Neuron (in vitro differentiated cells): Measurements from ENCODE around the gene GNPTG.

Experiments
- H2AFZ ChIP-seq: one replicate; pipeline ENCODE4 v1.6.1; 2013; ENCODE audit warnings: low read depth, mild to moderate bottlenecking, inconsistent platforms, low read length, moderate library complexity
- H3K27me3 ChIP-seq: one replicate; pipeline ENCODE4 v1.6.1; 2013; ENCODE audit warnings: low read length; ENCODE audit not compliant: insufficient read depth
- H3K36me3 ChIP-seq: one replicate; pipeline ENCODE4 v1.6.1; 2013; ENCODE audit warnings: low read length; ENCODE audit not compliant: insufficient read depth
- H3K4me1 ChIP-seq: one replicate; pipeline ENCODE4 v1.6.1; 2013; ENCODE audit warnings: low read length; ENCODE audit not compliant: insufficient read depth
- H3K4me3 ChIP-seq: 2 replicates; pipeline ENCODE4 v1.5.1; 2013; ENCODE audit warnings: mild to moderate bottlenecking, low read length, moderate library complexity
- H3K9me3 ChIP-seq: one replicate; pipeline ENCODE4 v1.6.1; 2013; ENCODE audit warnings: low read length

The GNPTG gene

DNA sequence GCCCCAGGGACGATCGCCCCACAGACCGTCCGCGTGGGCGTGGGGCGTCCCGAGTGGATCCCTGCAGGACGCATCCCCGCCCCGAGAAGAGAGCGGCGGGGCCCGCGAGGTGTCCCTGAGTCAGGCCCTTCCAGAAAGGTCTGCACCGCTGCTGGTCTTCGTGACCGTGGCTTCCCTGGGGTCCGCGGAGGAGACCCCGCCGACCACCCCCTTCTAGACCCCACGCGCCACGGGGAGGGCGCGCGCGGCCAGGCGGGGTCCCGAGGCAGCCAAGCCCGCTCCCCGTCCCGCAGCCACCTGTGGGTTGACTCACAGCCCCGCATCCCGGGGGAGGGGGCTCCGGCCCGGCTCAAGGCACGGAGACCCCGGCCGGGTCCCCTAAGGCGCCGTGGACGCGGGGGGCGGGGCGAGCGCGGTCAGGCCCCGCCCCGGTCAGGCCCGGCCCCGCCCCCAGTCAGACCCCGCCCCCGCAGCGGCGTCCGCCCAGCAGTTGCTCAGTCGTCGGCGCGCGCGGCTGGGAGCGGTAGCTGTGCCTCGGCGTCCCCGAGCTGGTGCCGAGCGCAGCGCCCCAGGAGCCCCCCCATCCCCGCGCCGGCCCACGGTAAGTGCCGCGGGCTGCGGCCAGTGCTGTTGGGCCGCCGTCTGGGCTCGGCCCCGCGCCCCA is 18.4 kb upstream of the GNPTG start, which contains the start of gene BAIAP3:
TSS of gene BAIAP3 (plus strand) at position 497 of the 664 bp plus-strand sequence. CDS start 4,905 bp downstream, outside the sequence.
- Histone ChIP-seq H3K27me3 (peaks cover 22% of the 10 kb centered on the region), H3K4me3 (peak within 1 kb of the TSS; percentile 46), H3K4me1 (peaks cover 54% of the 10 kb centered on the region), H2AFZ (peak within 1 kb of the TSS; percentile 20), H3K36me3 (no peaks in the 10 kb centered on the region), H3K9me3 (no peaks in the 10 kb centered on the region)

DNA sequence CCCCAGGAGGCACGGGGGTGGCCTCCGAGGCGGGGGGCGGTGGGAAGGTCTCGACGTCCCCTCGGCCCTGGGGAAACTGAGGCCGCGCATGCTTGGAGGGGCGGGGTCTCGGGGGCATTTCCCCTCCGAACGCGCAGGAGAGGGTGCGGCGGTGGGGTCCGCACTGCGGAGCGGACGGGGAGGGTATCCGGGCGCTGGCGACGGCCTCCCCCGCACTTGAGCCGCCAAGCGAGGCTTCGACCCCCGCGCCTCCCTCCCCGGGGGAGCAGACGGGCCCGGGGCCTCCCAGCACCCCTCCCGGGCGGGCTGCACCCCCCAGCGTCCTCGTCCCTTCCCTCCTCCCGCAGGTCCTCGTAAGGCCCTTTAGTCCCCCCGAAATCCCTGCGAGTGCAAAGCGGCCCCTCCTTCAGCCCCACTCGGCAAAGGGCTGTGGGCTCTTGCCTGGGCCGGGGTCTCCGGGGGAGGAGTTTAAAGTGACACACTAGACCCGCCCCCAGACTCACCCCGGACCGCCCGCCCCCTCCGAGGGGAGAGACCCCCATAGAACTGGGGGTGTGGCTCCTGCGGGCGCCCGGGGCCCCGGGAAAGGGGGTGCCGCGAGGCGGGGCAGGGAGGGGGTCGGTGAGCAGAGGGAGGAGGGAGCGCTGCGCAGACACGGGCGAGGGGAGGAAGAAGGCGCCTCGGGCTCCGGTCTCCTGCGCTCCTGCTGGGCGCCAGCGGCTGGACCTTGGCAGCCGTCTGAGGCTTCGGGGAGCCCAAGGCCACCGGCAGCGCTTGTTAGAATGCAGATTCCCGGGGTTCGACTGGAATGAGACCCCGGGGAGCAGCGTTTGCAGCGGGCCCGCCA is 17.7 kb upstream of the GNPTG start:
- Histone ChIP-seq H3K4me1 (peaks cover 54% of the 10 kb centered on the region), H3K9me3 (no peaks in the 10 kb centered on the region), H3K27me3 (peaks cover 22% of the 10 kb centered on the region), H2AFZ (peak overlapping the region; percentile 20), H3K36me3 (no peaks in the 10 kb centered on the region), H3K4me3 (peak overlapping the region; percentile 46)

DNA sequence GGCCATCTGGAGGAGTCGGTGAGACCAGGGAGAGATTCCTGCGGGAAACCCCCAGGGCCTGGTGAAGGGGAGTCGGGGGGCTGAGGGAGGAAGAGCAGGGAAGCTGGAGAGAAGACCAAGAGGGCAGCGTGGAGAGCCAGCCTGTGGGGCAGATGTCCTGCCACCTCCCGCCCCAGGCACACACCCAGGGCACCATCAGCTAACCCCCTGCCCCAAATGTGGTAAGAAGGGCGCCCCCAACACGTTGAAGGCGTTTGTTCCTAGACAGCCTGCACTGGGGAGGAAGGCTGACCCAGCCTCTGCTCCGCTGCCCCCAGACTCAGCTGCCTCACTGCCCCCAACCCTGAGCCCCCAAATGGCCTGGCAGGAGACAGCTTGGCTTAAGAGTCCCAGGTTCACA is 17.0 kb upstream of the GNPTG start:
- peaks cover 54% of the 10 kb centered on the region for H3K4me1 ChIP-seq
- no peak overlapping the region for H2AFZ ChIP-seq
- H3K9me3 ChIP-seq: no peaks in the 10 kb centered on the region
- peaks cover 22% of the 10 kb centered on the region for H3K27me3 ChIP-seq
- no peaks in the 10 kb centered on the region for H3K36me3 ChIP-seq
- peak overlapping the region; percentile 46 for H3K4me3 ChIP-seq

DNA sequence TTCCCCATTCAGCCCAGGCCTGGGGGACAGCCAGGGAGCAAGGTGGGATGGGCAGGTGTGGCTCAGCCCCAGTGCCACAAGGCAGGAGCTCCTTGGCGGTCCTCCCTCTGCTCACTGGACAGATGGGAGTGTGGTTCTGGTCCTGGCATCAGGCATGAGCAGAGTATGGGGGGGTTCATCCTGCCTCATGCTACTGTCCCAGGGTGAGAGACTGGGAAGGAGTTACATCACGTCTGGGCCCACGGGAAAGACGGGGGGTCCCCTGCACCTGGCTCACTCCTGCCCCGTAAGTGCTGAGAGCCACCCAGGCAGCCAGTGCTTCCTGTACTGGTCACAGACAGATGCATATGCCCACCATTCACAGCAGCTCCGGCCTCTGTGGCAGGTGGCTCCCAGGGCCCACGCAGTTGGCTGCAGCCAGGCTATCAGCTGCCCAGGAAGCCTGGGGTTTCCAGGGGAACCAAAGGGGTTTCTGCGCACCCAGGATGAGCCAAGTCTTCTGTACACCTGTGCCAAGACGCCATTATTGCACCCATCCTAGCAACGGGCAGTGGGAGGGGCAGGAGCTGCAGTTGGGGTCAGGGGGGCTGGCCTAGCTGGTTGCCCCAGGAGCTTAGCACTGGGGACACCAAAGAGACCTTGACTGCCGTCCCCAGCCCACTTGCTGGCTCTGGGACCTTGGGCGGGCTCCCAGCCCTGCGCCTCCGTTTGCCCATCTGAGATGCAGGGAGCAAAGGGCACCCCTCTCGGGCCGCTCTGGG is 16.3 kb upstream of the GNPTG start:
- peaks cover 54% of the 10 kb centered on the region for H3K4me1 ChIP-seq
- H3K9me3 ChIP-seq: no peaks in the 10 kb centered on the region
- H3K36me3 ChIP-seq: no peaks in the 10 kb centered on the region
- peaks cover 22% of the 10 kb centered on the region for H3K27me3 ChIP-seq
- H3K4me3 ChIP-seq: peak overlapping the region; percentile 20
- H2AFZ ChIP-seq: no peak overlapping the region

DNA sequence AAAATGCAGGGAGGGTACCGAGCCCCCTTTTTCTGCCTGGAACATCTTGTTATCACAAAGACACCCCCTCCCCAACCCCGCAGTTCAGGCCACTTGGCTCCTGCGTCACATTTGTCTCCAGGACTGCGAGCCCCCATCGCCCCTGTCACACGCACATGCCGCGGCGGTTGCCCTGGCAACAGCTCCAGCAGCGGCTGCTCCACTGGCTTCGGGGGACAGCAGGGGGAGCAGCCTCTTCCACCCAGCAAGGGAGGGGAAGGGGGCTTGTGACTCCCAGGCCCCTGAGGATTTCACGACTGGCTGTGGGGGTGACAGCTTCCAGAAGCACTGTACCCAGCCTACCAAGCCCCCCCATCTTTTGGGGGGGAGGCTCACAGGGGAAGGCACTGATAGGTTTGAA is 15.7 kb upstream of the GNPTG start:
- Histone ChIP-seq H2AFZ (no peak overlapping the region), H3K36me3 (peaks cover under 1% of the 10 kb centered on the region), H3K9me3 (no peaks in the 10 kb centered on the region), H3K27me3 (peaks cover 22% of the 10 kb centered on the region), H3K4me3 (peak overlapping the region; percentile 20), H3K4me1 (peaks cover 54% of the 10 kb centered on the region)

DNA sequence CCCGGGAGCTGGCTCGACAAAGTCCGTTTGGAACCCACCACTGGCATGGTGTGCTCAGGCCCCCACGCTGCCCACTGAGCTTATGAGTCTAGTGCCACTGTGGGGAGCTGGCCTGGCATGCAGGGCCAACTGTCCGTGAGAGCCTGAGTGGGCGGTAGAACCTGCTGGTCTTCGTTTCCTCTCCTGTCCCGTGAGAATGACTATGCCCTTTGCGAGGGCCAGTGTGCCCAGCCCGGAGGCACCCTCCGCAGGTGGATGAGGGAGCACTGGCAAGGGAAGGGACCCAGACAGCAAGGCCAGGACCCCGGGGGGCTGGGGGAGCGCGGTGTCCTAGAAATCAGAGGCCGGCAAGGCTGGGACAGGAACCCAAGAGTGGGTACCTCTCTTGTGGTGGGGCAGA is 15.1 kb upstream of the GNPTG start:
- Histone ChIP-seq H3K9me3 (no peaks in the 10 kb centered on the region), H3K4me1 (peaks cover 50% of the 10 kb centered on the region), H3K4me3 (no peak overlapping the region), H3K36me3 (peaks cover 6% of the 10 kb centered on the region), H3K27me3 (peaks cover 17% of the 10 kb centered on the region), H2AFZ (no peak overlapping the region)

DNA sequence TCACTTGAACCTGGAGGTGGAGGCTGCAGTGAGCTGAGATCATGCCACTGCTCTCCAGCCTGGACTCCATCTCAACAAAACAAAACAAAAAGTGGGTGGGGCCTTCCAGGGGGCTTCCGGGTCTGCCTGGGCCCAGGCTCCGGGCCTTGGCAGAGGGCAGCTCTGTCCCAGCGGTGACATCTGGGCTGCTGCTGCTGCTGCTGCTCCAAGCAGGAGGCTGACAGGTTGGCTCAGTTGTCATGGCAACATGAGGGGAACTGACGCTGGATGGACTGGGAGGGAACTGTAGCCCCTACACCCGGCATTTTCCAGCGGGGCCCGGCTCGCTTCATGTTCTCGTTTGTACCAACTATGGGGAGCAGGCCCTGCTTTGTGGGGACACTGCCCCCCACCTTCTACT is 14.2 kb upstream of the GNPTG start:
- Histone ChIP-seq H3K36me3 (peaks cover 11% of the 10 kb centered on the region), H3K27me3 (peaks cover 8% of the 10 kb centered on the region), H3K4me3 (no peak overlapping the region), H3K4me1 (peaks cover 42% of the 10 kb centered on the region), H2AFZ (no peak overlapping the region), H3K9me3 (no peaks in the 10 kb centered on the region)

DNA sequence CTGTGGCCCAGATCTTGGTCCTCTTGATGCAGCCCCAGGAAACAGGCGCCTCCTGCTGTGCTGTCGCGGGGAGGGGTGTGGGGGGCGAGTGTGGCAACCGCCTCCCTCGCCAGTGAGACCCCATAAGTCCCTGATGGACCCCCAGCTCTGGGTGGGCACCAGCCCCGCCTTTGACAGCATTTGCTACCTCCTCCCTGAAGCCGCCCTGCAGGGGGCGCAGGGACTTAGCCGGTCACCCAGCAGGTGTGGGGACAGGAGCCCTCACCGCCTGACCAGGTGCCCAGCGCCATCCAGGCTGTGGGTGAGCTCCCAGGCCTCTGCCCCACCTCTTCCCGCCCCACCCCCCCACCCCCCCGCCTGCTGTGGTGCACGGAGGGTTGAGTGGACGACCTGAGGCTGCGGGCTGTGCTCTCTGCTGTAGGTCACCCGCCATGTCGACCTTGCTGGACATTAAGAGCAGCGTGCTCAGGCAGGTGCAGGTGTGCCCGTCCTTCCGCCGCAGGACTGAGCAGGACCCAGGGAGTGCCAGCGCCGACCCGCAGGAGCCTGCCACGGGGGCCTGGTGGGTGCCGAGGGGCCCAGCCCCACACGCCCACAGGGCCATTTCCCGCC is 13.5 kb upstream of the GNPTG start:
- Histone ChIP-seq H2AFZ (no peak overlapping the region), H3K36me3 (peaks cover 11% of the 10 kb centered on the region), H3K4me3 (no peak overlapping the region), H3K27me3 (peaks cover under 1% of the 10 kb centered on the region), H3K4me1 (peaks cover 42% of the 10 kb centered on the region), H3K9me3 (no peaks in the 10 kb centered on the region)

DNA sequence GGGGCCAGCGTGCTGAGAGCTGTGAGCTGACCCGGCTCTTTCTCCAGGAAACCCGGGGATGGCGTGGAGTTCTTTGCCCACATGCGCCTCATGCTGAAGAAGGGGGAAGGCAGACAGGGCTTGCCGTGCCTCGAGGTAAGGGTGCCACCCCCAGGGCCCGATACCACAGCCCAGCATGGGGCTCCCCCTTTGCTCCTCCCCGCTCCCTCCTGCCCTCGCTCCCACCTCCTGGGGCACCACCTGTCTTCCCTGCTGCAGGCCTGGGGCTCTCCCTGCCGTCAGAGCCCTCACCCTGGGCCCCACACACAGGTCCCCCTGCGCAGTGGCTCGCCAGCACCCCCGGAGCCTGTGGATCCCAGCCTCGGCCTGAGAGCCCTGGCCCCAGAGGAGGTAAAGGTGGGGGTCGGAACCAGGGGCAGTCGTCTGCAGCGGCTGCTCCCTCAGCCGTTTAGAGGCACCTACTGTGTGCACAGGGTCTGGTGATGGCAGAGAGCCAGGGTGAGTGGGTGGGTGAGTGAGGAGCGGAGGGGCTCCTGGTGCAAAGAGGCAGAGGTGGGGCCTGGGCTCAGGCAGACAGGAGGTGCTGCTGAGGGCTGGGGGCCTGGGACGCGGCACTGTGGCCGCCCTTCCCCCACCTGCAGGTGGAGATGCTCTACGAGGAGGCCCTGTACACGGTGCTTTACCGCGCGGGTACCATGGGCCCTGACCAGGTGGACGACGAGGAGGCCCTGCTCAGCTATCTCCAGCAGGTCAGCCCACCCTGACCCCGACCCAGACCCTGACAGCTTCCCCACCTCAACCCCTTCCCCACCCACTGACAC is 12.7 kb upstream of the GNPTG start:
- H3K36me3 ChIP-seq: peaks cover 11% of the 10 kb centered on the region
- no peaks in the 10 kb centered on the region for H3K27me3 ChIP-seq
- H2AFZ ChIP-seq: no peak overlapping the region
- no peak overlapping the region for H3K4me3 ChIP-seq
- peaks cover 38% of the 10 kb centered on the region for H3K4me1 ChIP-seq
- no peaks in the 10 kb centered on the region for H3K9me3 ChIP-seq

DNA sequence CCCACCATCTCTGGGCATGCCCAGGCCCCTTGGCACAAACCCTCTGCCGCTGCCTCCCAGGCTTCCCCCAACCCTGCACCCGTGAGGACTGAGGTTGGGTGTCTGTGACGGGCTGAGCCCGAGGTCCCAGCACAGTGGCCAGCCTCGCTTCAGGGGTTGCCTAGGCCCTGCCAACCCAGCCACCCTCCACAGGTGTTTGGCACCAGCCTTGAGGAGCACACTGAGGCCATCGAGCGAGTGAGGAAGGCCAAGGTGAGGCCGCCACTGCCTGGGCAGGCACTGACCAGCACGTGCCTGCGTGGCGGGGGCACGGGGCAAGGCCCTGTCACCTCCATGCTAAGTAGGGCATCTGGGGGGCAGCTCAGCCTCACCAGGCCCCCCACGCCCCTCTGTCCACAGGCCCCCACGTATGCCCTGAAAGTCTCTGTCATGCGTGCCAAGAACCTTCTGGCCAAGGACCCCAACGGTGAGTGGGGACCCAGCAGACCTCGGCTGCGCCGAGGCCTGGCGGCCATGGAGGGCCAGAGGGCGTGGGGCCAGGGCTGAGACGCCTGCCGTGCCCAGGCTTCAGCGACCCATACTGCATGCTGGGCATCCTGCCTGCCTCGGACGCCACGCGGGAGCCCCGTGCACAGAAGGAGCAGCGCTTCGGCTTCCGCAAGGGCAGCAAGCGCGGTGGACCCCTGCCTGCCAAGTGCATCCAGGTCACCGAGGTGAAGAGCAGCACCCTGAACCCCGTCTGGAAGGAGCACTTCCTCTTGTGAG is 10.8 kb upstream of the GNPTG start:
- Histone ChIP-seq H3K36me3 (peaks cover 11% of the 10 kb centered on the region), H2AFZ (no peak overlapping the region), H3K4me3 (no peak overlapping the region), H3K4me1 (peaks cover 21% of the 10 kb centered on the region), H3K27me3 (no peaks in the 10 kb centered on the region), H3K9me3 (no peaks in the 10 kb centered on the region)

DNA sequence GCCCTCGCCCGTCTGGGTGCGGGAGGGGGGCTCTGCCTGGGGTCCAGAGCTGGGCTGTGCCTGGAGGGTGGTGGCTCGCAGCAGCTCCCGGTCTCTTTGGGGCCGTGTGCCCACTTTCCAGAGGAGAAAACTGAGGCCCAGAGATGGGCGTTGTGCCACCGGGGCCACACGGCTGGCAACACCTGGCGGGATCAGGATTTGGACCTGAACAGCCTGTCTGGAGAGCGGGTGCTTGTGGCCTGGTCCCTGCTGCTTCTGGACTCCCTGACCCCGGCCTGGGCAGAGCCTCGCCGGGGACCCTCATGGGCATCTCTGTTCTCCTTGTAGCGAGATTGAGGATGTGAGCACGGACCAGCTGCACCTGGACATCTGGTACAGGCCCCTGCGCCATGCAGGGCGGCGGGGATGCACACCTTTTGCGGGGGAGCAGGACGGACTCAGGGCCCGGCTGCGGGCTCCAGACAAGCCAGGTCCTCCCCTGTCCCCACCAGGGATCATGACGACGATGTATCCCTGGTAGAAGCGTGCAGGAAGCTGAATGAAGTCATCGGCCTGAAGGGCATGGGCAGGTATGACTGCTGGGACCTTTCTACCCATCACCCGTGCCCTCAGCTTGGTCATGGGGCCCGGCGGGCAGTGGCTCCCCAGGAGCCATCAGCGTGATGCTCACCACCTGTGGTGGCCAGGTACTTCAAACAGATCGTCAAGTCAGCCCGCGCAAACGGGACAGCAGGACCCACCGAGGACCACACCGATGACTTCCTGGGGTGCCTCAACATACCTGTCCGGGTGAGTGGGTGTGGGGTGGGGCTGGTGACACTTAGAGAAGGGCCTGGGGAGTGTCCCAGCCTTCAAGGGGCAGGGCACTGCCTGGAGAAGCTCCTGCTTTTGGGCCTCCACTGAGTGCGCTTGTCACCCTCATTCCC is 10.0 kb upstream of the GNPTG start:
- H2AFZ ChIP-seq: no peak overlapping the region
- peaks cover 13% of the 10 kb centered on the region for H3K4me1 ChIP-seq
- H3K36me3 ChIP-seq: peaks cover 11% of the 10 kb centered on the region
- H3K27me3 ChIP-seq: no peaks in the 10 kb centered on the region
- no peak overlapping the region for H3K4me3 ChIP-seq
- H3K9me3 ChIP-seq: no peaks in the 10 kb centered on the region
